ENCODE results near the gene UBN1. TPM values are rescaled to one million over a fixed set of nuclear protein-coding genes. Genes with fewer than 3 reads are reported as not detected.
A peak's percentile ranks its signal among the peaks of the same experiment; 100 is the strongest.

Gene UBN1
- total and polyA plus RNA-seq, 2 of the 13 experiments (the other 11 are each of a cell fraction or from before 2014, with no cell fraction given): 10.6 to 23.5 TPM

- peak; percentile 87 for TF ChIP-seq ZNF687 (CRISPR knock-in tag; IDR thresholded peaks at IDR 0.05)
- no peak for TF ChIP-seq MXI1 (IDR thresholded peaks at IDR 0.05; ENCODE audit: borderline replicate concordance, low read depth, low read length)
- peak; percentile 28; the same call in 1 of the 2 replicates for TF ChIP-seq MLX (CRISPR knock-in tag; IDR thresholded peaks at IDR 0.05)
- no peak for TF ChIP-seq DPF2 (CRISPR knock-in tag; IDR thresholded peaks at IDR 0.05; ENCODE audit: borderline replicate concordance, low read depth)
- TF ChIP-seq PRDM10 (CRISPR knock-in tag; IDR thresholded peaks at IDR 0.05; ENCODE audit: low read depth): no peak
- peak; percentile 48 for TF ChIP-seq RBM39 (IDR thresholded peaks at IDR 0.05; ENCODE audit: low read depth, low read length, poor library complexity, severe bottlenecking)
- peak; percentile 40; the same call in 1 of the 2 replicates for TF ChIP-seq REPIN1 (CRISPR knock-in tag; IDR thresholded peaks at IDR 0.05; ENCODE audit: borderline replicate concordance, low read depth)
- TF ChIP-seq U2AF1 (optimal IDR thresholded peaks at IDR 0.05; ENCODE audit: low read depth, low read length): no peak
- TF ChIP-seq HNRNPUL1 (IDR thresholded peaks at IDR 0.05; ENCODE audit: low read depth, low read length): no peak
- TF ChIP-seq ZNF281 (CRISPR knock-in tag; IDR thresholded peaks at IDR 0.05; ENCODE audit: borderline replicate concordance): peak; percentile 87
- no peak for TF ChIP-seq DZIP1 (CRISPR knock-in tag; IDR thresholded peaks at IDR 0.05)
- no peak for TF ChIP-seq PHF8 (CRISPR knock-in tag; IDR thresholded peaks at IDR 0.05)
- TF ChIP-seq NCOA2 (CRISPR knock-in tag; IDR thresholded peaks at IDR 0.05): 0 out of 2 replicates have a peak, but pooled peaks have one; percentile 31
- peak; percentile 82; the same call in 1 of the 2 replicates for TF ChIP-seq MIER2 (CRISPR knock-in tag; IDR thresholded peaks at IDR 0.05)
Measured at GRCh38 chr16:4924593-4925292, 77.5 kb downstream of the UBN1 start (continued).

All from HepG2 (cell line).